Right lobe of liver (tissue), 4 donors: ENCODE data around the gene POLR3B.

Source experiments
- CTCF ChIP-seq, 4 donors: fragments of 200-600 bp in 3 of 4; fragments of 450-650 bp in 1 of 4; IDR thresholded peaks; one replicate each; pipeline versions ENCODE4 v1.5.1 to v1.8.0; 2016 to 2022; ENCODE audit warnings: antibody characterized with exemption in 4 of 4, mild to moderate bottlenecking in 2 of 4
- POLR2A ChIP-seq: fragments of 450-650 bp; IDR thresholded peaks from one replicate; pipeline ENCODE4 v1.6.1; 2017; ENCODE audit warnings: antibody characterized with exemption, mild to moderate bottlenecking
- donor health status: DM: no; HTN: no; CAD: no.
- donor health status: DM: no; HTN: no; CAD: no.
- donor health status: DM: no; HTN: yes; CAD: no.

DNA sequence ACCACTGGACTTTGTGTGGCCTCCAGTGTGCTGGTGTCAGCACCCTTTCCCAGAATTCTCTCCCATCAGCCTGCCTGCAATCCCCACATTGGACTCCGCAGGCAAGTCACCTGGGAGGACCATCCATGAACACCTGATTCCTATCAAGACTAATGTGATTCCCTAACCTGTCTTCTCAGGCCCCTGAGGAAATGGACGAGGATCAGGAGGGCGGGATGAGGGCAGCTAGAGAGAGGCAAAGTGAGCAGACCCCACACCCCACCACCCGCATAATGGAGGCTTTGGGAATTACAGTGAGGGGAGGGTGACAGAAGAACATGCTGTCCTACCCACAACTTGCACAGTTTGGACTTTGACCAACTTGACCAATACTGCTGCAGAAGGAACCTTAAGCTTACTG, 164.4 kb downstream of the POLR3B start:
- TF ChIP-seq CTCF (IDR thresholded peaks at IDR 0.05) (no peak), POLR2A (no peak)
